Panc1 (cell line): ENCODE data around the gene RABGAP1L. TPM values are rescaled to one million over a fixed set of nuclear protein-coding genes. Genes with fewer than 3 reads are reported as not detected.

Experiments
- ATAC-seq: fragments of 200-7000 bp; cut with Tn5 transposase; 2 replicates; pipeline ENCODE4 v1.9.1; 2020; ENCODE audit warnings: mild to moderate bottlenecking, moderate library complexity
- BruUV-seq: library from RNA; stranded (reverse); fragments of 400-500 nt; replicated peaks from 2 replicates; lab custom pipeline; 2021; lab: Mats Ljungman, UMichigan
- CTCF ChIA-PET: fragments of 300-600 bp; sonication (Branson Sonifier 250); formaldehyde crosslinking; loops from one replicate; lab custom pipeline; 2022; ENCODE audit warnings: antibody characterized with exemption; lab: Charles Lee
- POLR2A ChIA-PET: fragments of 300-600 bp; sonication (Branson Sonifier 250); formaldehyde crosslinking; loops from one replicate; lab custom pipeline; 2022; ENCODE audit warnings: antibody characterized with exemption; lab: Charles Lee
- DNase-seq: peaks from one replicate; pipeline ENCODE4 v3.0.0-alpha.2; 2010; ENCODE audit warnings: low read depth, low spot score
- H3K27ac ChIP-seq: 2 replicates; pipeline ENCODE4 v1.5.1; 2011; ENCODE audit warnings: mild to moderate bottlenecking, low read length, inconsistent platforms
- H3K27me3 ChIP-seq: fragments of 200-500 bp; sonication (Bioruptor generic); 2 replicates; pipeline ENCODE4 v1.6.0; 2014; ENCODE audit warnings: low read length, inconsistent platforms; ENCODE audit not compliant: control insufficient read depth, insufficient read depth
- H3K36me3 ChIP-seq: fragments of 200-500 bp; sonication (Bioruptor generic); 2 replicates; pipeline ENCODE4 v1.5.1; 2014; ENCODE audit warnings: inconsistent platforms, mild to moderate bottlenecking, low read length, moderate library complexity; ENCODE audit not compliant: control insufficient read depth, insufficient read depth
- H3K4me1 ChIP-seq: 2 replicates; pipeline ENCODE4 v1.5.1; 2011; ENCODE audit warnings: inconsistent platforms, mild to moderate bottlenecking, low read length, moderate library complexity; ENCODE audit not compliant: control insufficient read depth, insufficient read depth
- H3K4me3 ChIP-seq, 2 experiments: 2 replicates each; pipeline ENCODE4 v1.5.1; 2011 to 2012; ENCODE audit warnings: low read depth in 2 of 2, low read length in 2 of 2, mild to moderate bottlenecking in 2 of 2, inconsistent platforms in 1 of 2, moderate library complexity in 1 of 2
- H3K9me3 ChIP-seq: fragments of 200-500 bp; sonication (Bioruptor generic); 2 replicates; pipeline ENCODE4 v1.5.1; 2014; ENCODE audit warnings: low read depth, mild to moderate bottlenecking, inconsistent platforms, low read length, moderate library complexity; ENCODE audit not compliant: control insufficient read depth, insufficient read depth
- POLR2AphosphoS5 ChIP-seq: IDR thresholded peaks from 2 replicates; pipeline ENCODE4 v1.6.1; 2012; ENCODE audit warnings: mild to moderate bottlenecking, low read depth, low read length, moderate library complexity
- REST ChIP-seq, 2 experiments: IDR thresholded peaks; 2 replicates each; pipeline ENCODE4 v1.6.1; 2011 to 2012; ENCODE audit warnings: low read depth in 2 of 2, control low read depth in 1 of 2, low read length in 1 of 2, mild to moderate bottlenecking in 1 of 2, moderate library complexity in 1 of 2; ENCODE audit not compliant: insufficient read depth in 1 of 2
- SIN3A ChIP-seq: IDR thresholded peaks from 2 replicates; pipeline ENCODE4 v1.6.1; 2012; ENCODE audit warnings: low read depth, mild to moderate bottlenecking, low read length, moderate library complexity, borderline replicate concordance; ENCODE audit not compliant: insufficient read depth
- TCF7L2 ChIP-seq: IDR thresholded peaks from 2 replicates; pipeline ENCODE4 v1.6.1; 2011; ENCODE audit warnings: mild to moderate bottlenecking, low read depth, low read length, inconsistent platforms
- in situ Hi-C: cut with HindIII; loops from 2 replicates; pipeline ENCODE4 v1.10.0; 2016; ENCODE audit warnings: low sequenced_read_pairs, low pct_unique_long_range_greater_than_20kb
- intact Hi-C: fragments of 100-400 bp; cut with micrococcal nuclease; formaldehyde crosslinking; loops from one replicate; pipeline ENCODE4 v1.10.0; 2022; ENCODE audit not compliant: unreplicated experiment
- total RNA-seq: library from RNA; stranded (reverse); gene quantifications from one replicate; pipeline ENCODE4 v1.2.1, GENCODE V29; 2021; ENCODE audit not compliant: unreplicated experiment
- TF ChIP-seq, protein P1 (sequence below): fragments of 450-650 bp; IDR thresholded peaks from 2 replicates; pipeline ENCODE4 v1.5.1; 2017; ENCODE audit warnings: mild to moderate bottlenecking

Gene RABGAP1L
- total RNA-seq, 1 experiment from 2014 or later: 37.0 TPM

DNA sequence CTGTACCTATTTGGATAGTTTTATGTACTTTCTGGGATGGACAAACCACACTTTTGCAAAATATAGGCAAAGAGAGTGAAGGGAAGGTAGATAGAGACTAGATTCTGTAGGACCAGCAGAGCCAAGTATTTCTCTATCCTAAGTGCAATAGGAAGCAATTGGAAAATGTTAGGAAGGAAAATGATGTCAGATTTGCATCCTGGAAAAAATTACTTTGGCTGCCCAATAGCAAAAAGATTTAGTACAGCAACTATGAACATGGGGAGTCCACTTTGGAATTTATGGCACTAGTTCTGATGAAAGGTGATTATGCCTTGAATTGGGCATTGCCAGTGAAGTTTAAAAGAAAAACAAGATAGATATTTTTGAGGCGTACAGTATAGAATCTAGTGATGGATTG, 789.7 kb downstream of the RABGAP1L start:
- intact Hi-C loops (no loop called here), in situ Hi-C loops (no loop called here)
- no peak overlapping the region for H3K27ac ChIP-seq
- no peak for ATAC-seq
- H3K36me3 ChIP-seq: no peaks in the 10 kb centered on the region
- TF ChIP-seq TCF7L2: no peak
- TF ChIP-seq SIN3A: no peak
- TF ChIP-seq, protein P1, sequence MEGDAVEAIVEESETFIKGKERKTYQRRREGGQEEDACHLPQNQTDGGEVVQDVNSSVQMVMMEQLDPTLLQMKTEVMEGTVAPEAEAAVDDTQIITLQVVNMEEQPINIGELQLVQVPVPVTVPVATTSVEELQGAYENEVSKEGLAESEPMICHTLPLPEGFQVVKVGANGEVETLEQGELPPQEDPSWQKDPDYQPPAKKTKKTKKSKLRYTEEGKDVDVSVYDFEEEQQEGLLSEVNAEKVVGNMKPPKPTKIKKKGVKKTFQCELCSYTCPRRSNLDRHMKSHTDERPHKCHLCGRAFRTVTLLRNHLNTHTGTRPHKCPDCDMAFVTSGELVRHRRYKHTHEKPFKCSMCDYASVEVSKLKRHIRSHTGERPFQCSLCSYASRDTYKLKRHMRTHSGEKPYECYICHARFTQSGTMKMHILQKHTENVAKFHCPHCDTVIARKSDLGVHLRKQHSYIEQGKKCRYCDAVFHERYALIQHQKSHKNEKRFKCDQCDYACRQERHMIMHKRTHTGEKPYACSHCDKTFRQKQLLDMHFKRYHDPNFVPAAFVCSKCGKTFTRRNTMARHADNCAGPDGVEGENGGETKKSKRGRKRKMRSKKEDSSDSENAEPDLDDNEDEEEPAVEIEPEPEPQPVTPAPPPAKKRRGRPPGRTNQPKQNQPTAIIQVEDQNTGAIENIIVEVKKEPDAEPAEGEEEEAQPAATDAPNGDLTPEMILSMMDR: no peak
- TF ChIP-seq POLR2AphosphoS5: no peak
- TF ChIP-seq REST (IDR thresholded peaks at IDR 0.05; ENCODE audit: insufficient read depth in 1 of 2, low read depth in 2 of 2, low read length in 1 of 2): no peak
- no peaks in the 10 kb centered on the region; the same call in 1 of the 2 replicates for H3K4me1 ChIP-seq
- ChIA-PET CTCF (no interaction called here), POLR2A (no interaction called here)
- no TSS peak for BruUV-seq
- no peak for DNase-seq
- H3K9me3 ChIP-seq: no peaks in the 10 kb centered on the region
- H3K27me3 ChIP-seq: no peaks in the 10 kb centered on the region
- H3K4me3 ChIP-seq: no peak overlapping the region

DNA sequence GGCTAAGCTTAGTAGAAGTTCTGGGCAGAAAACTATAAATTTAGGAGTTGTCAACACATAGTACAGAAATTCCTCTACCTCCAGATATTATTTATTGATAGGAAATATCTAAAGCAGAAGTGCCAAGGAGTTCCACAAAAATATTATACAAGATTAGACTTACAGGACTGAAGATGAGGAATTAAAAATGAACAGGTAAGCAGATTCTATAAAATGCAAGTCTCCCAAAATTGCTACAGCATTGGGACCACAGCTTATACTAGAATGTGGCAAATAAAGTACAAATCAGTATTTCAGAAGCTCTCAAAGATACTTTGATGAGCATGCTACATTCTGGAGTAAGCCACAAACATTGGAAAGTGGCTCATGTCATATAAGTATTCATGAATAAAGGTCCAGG, 790.3 kb downstream of the RABGAP1L start:
- in situ Hi-C loops: no loop called here

More for the DNA sequence above, 790.3 kb downstream of the RABGAP1L start:
- H3K9me3 ChIP-seq: no peaks in the 10 kb centered on the region
- no peak for TF ChIP-seq REST (IDR thresholded peaks at IDR 0.05; ENCODE audit: insufficient read depth in 1 of 2, low read depth in 2 of 2, low read length in 1 of 2)
- TF ChIP-seq, protein P1: no peak
- no peak for TF ChIP-seq SIN3A
- TF ChIP-seq POLR2AphosphoS5: no peak
- TF ChIP-seq TCF7L2: no peak
- no peaks in the 10 kb centered on the region; the same call in 1 of the 2 replicates for H3K4me1 ChIP-seq
- POLR2A ChIA-PET: no interaction called here
- ATAC-seq (no peak), DNase-seq (no peak)
- H3K4me3 ChIP-seq: no peak overlapping the region
- CTCF ChIA-PET: no interaction called here
- H3K27ac ChIP-seq: no peak overlapping the region
- H3K36me3 ChIP-seq: no peaks in the 10 kb centered on the region
- intact Hi-C loops: no loop called here
- BruUV-seq: no TSS peak
- no peaks in the 10 kb centered on the region for H3K27me3 ChIP-seq
